K562 (cell line): ENCODE data around the gene PDE4D. TPM values are rescaled to one million over a fixed set of nuclear protein-coding genes. Genes with fewer than 3 reads are reported as not detected.

ENCODE experiments used
- ATAC-seq: fragments of 200-7000 bp; cut with Tn5 transposase; 3 replicates; pipeline ENCODE4 v1.9.1; 2020; ENCODE audit warnings: moderate library complexity
- BruUV-seq: library from RNA; stranded (reverse); fragments of 400-500 nt; replicated peaks from 2 replicates; lab custom pipeline; 2021; lab: Mats Ljungman, UMichigan
- CTCF ChIA-PET: fragments of 300-600 bp; formaldehyde crosslinking; extraction: SDS; loops from one replicate; lab custom pipeline; 2021; ENCODE audit warnings: low intra/inter-chr PET ratio; lab: Yijun Ruan, JAX
- POLR2A ChIA-PET: fragments of 300-600, 350-650 bp; sonication (Branson Sonifier 250); formaldehyde crosslinking; extraction: SDS; loops from one replicate; lab custom pipeline; 2021; ENCODE audit warnings: antibody characterized with exemption, inconsistent platforms; lab: Yijun Ruan, JAX
- DNase-seq, 4 experiments: peaks; one replicate each; pipeline versions ENCODE4 v3.0.0 to v3.0.0-alpha.2; 2011 to 2018; ENCODE audit warnings: low spot score in 3 of 4, mixed read lengths in 3 of 4; ENCODE audit errors: extremely low read depth in 1 of 4
- FAIRE-seq: peaks from 2 replicates; lab custom pipeline; 2011; peaks lifted over from hg19 to GRCh38; lab: Jason Lieb, UNC
- H2AFZ ChIP-seq: 2 replicates; pipeline ENCODE4 v1.6.0; 2011; ENCODE audit warnings: low read depth, low read length, control low read depth, inconsistent platforms
- H3K27ac ChIP-seq: fragments of 200-600 bp; 3 replicates; pipeline ENCODE4 v1.8.0; 2011; ENCODE audit warnings: low read depth, mild to moderate bottlenecking, control low read depth, inconsistent platforms, low read length, moderate library complexity, mixed read lengths; ENCODE audit errors: extremely low read depth
- H3K27me3 ChIP-seq, 2 experiments: fragments of 300-600 bp in 1 of 2; 2 replicates in 1 of 2; 3 replicates in 1 of 2; pipeline versions ENCODE4 v1.6.0 to v1.8.0; 2011; ENCODE audit warnings: inconsistent platforms in 2 of 2, low read length in 2 of 2, mild to moderate bottlenecking in 1 of 2, mixed read lengths in 1 of 2, moderate library complexity in 1 of 2; ENCODE audit not compliant: control insufficient read depth in 2 of 2, insufficient read depth in 2 of 2
- H3K36me3 ChIP-seq: fragments of 300-600 bp; 3 replicates; pipeline ENCODE4 v1.8.0; 2011; ENCODE audit warnings: mild to moderate bottlenecking, low read length, inconsistent platforms; ENCODE audit not compliant: control insufficient read depth, insufficient read depth
- H3K4me1 ChIP-seq, 2 experiments: fragments of 200-600 bp in 1 of 2; replicated peaks in 1 of 2; 2 replicates in 1 of 2; 3 replicates in 1 of 2; pipeline versions ENCODE4 v1.5.1 to v1.8.0; 2011; ENCODE audit warnings: inconsistent platforms in 2 of 2, low read length in 2 of 2, mild to moderate bottlenecking in 1 of 2, mixed read lengths in 1 of 2, moderate library complexity in 1 of 2; ENCODE audit not compliant: control insufficient read depth in 2 of 2, insufficient read depth in 2 of 2
- H3K4me2 ChIP-seq: 2 replicates; pipeline ENCODE4 v1.6.1; 2011; ENCODE audit warnings: low read length, control low read depth, inconsistent platforms, mixed read lengths; ENCODE audit not compliant: insufficient read depth
- H3K4me3 ChIP-seq: fragments of 200-600 bp; sonication (generic), shearing (Covaris generic); 2 replicates; pipeline ENCODE4 v1.5.1; 2016; ENCODE audit warnings: control low read depth, inconsistent platforms
- H3K79me2 ChIP-seq: fragments of 200-600 bp; 3 replicates; pipeline ENCODE4 v1.8.0; 2011; ENCODE audit warnings: low read length, inconsistent platforms; ENCODE audit not compliant: control insufficient read depth, insufficient read depth
- H3K9ac ChIP-seq, 2 experiments: 2 replicates each; pipeline versions ENCODE4 v1.6.0 to v1.6.1; 2011; ENCODE audit warnings: low read depth in 2 of 2, low read length in 2 of 2, control low read depth in 1 of 2, inconsistent platforms in 1 of 2, mild to moderate bottlenecking in 1 of 2, mixed read lengths in 1 of 2; ENCODE audit not compliant: insufficient read depth in 1 of 2
- H3K9me1 ChIP-seq: one replicate; pipeline ENCODE4 v1.6.0; 2011; ENCODE audit warnings: inconsistent platforms, mild to moderate bottlenecking, low read length, moderate library complexity; ENCODE audit not compliant: control insufficient read depth, insufficient read depth
- H3K9me3 ChIP-seq: replicated peaks from 2 replicates; pipeline ENCODE4 v1.5.1; 2011; ENCODE audit warnings: low read depth, low read length, inconsistent platforms; ENCODE audit not compliant: control insufficient read depth, insufficient read depth
- H4K20me1 ChIP-seq: replicated peaks from 2 replicates; pipeline ENCODE4 v1.6.1; 2011; ENCODE audit warnings: low read length, inconsistent platforms, mixed read lengths; ENCODE audit not compliant: control insufficient read depth, insufficient read depth
- CBFB ChIP-seq: sonication (generic); formaldehyde crosslinking; IDR thresholded peaks from 2 replicates; pipeline ENCODE4 v1.4.0; 2020; ENCODE audit warnings: mild to moderate bottlenecking, missing genetic modification reagents
- FOSL1 ChIP-seq: fragments of 200-800 bp; sonication (Bioruptor generic); conservative IDR thresholded peaks from 2 replicates; pipeline ENCODE4 v1.6.1; 2016; ENCODE audit warnings: missing genetic modification characterization, missing compliant biosample characterization
- MCM2 ChIP-seq: fragments of 450-650 bp; IDR thresholded peaks from 2 replicates; pipeline ENCODE4 v1.6.1; 2017; ENCODE audit warnings: low read depth, mild to moderate bottlenecking
- ZNF133 ChIP-seq: fragments of 250-450 bp; sonication (Bioruptor Pico); IDR thresholded peaks from 2 replicates; pipeline ENCODE4 v1.4.0; 2020; ENCODE audit warnings: mild to moderate bottlenecking
- WGBS: fragments of 100-300 bp; shearing (Covaris generic); methylation state at CpG from one replicate; pipeline ENCODE4 v1.1.6; 2016; ENCODE audit warnings: low coverage, mixed read lengths; ENCODE audit not compliant: insufficient coverage; ENCODE audit errors: missing lambda C conversion rate; 5-methylcytosine and 5-hydroxymethylcytosine counted together
- in situ Hi-C: fragments of 300-500 bp; cut with MboI; formaldehyde crosslinking; loops from 4 replicates; pipeline ENCODE4 v1.15.0; 2018; ENCODE audit warnings: inconsistent platforms, mixed read lengths
- intact Hi-C: fragments of 100-400 bp; cut with micrococcal nuclease; formaldehyde crosslinking; loops from 2 replicates; pipeline ENCODE4 v1.14.2; 2022
- polyA plus RNA-seq, 8 experiments: library from polyadenylated mRNA; depleted of rRNA in 4 of 8; stranded (reverse) in 5 of 8; unstranded in 3 of 8; fragments of >200 nt; fragmentation: Nextera tagmentation in 2 of 8; fragmentation: Illumina TruSeq in 1 of 8; extraction: Ambion mirVana in 2 of 8; extraction: Trizol in 1 of 8; gene quantifications; 2 replicates each; pipeline versions ENCODE4 v1.2.1 to v1.2.3, GENCODE V29; 2011 to 2014; ENCODE audit warnings: inconsistent platforms in 1 of 8, missing spikeins in 1 of 8
- total RNA-seq, 7 experiments: library from RNA; depleted of rRNA in 6 of 7; stranded (reverse); fragments of >200 nt in 6 of 7; fragmentation: Illumina TruSeq in 2 of 7; extraction: Trizol in 2 of 7; gene quantifications; 2 replicates each; pipeline versions ENCODE4 v1.2.1 to v1.2.3, GENCODE V29; 2011 to 2021; ENCODE audit warnings: low replicate concordance in 1 of 7
- TF ChIP-seq, protein P1 (sequence below): sonication (generic); formaldehyde crosslinking; IDR thresholded peaks from 2 replicates; pipeline ENCODE4 v1.8.1; 2023; ENCODE audit warnings: mild to moderate bottlenecking, missing genetic modification reagents

The PDE4D gene
- total and polyA plus RNA-seq, 9 of the 15 experiments (the other 6 are each of a cell fraction or from before 2014, with no cell fraction given): 0.04 to 0.46 (median 0.13) TPM

DNA sequence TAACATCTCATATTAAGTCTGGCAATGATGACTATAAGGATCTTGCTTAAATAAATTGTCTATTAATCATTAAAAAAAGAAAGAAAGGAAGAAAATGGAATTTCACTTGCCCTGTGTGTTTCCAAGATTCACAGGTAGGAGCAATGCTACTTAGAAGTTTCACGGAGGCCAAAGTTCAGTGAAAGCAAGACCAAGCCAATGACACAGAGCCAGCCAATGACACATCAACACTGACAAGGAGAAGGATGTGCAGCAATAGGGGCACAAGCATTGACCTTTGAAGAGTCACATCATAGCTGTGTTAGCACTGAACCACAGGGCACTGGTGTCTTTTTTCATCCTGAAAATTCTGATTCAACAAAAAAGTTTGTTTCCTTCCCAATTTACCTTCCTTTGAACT lies 364.3 kb downstream of the PDE4D start (continued):
- TF ChIP-seq, protein P1, sequence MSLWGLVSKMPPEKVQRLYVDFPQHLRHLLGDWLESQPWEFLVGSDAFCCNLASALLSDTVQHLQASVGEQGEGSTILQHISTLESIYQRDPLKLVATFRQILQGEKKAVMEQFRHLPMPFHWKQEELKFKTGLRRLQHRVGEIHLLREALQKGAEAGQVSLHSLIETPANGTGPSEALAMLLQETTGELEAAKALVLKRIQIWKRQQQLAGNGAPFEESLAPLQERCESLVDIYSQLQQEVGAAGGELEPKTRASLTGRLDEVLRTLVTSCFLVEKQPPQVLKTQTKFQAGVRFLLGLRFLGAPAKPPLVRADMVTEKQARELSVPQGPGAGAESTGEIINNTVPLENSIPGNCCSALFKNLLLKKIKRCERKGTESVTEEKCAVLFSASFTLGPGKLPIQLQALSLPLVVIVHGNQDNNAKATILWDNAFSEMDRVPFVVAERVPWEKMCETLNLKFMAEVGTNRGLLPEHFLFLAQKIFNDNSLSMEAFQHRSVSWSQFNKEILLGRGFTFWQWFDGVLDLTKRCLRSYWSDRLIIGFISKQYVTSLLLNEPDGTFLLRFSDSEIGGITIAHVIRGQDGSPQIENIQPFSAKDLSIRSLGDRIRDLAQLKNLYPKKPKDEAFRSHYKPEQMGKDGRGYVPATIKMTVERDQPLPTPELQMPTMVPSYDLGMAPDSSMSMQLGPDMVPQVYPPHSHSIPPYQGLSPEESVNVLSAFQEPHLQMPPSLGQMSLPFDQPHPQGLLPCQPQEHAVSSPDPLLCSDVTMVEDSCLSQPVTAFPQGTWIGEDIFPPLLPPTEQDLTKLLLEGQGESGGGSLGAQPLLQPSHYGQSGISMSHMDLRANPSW (CRISPR knock-in tag): no peak
- no peak for TF ChIP-seq MCM2
- TF ChIP-seq ZNF133 (CRISPR knock-in tag): no peak

DNA sequence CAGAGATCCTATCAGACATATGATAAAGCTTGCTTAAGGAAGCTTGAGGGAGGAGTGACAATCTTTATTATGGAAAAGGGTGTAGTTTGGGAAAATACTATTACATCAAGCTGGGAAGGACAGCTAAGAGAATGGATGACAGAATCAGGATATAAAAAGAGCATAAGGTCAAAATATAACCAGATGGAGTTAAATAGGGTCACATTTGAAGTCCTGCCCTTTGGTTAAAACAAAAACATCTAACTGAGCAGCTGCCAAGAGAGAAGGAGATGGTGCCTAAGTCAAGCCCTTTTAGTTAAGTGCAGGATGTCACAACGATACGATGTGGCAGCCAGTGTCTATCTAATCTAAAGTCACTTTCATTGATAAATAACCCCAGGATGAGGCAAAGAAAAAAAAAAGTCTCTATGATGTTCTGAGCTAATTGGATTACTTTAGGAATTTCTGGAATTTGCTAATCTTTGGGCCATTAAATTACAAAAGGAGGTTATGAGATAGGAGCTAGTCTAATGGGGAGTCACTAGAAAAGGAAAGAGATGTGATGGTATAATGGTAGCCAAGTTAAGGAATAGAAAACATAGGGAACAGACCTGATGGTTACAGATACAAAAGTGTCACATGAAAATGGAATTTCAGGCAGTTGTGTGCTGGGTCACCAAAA lies 365.2 kb downstream of the PDE4D start:
- Histone ChIP-seq H4K20me1 (no peaks in the 10 kb centered on the region), H3K27me3 (no peaks in the 10 kb centered on the region), H3K9ac (no peak overlapping the region), H2AFZ (no peak overlapping the region), H3K4me1 (no peaks in the 10 kb centered on the region), H3K9me3 (no peaks in the 10 kb centered on the region), H3K9me1 (no peaks in the 10 kb centered on the region), H3K27ac (no peak overlapping the region), H3K36me3 (no peaks in the 10 kb centered on the region), H3K4me3 (no peak overlapping the region), H3K4me2 (no peak overlapping the region), H3K79me2 (no peaks in the 10 kb centered on the region)
- ChIA-PET POLR2A (no interaction called here), CTCF (no interaction called here)
- no peak for ATAC-seq
- in situ Hi-C loops: no loop called here
- no peak for FAIRE-seq
- WGBS: 0% methylated on average over 2 of the region's 2 CpGs
- DNase-seq: no peak
- no peak for TF ChIP-seq CBFB (CRISPR knock-in tag)
- TF ChIP-seq FOSL1 (tag): no peak
- intact Hi-C loops: no loop called here
- BruUV-seq: no TSS peak
